NCI-H345 treated with DMSO at 0.1 percent for 48 hours (cell line): ENCODE data around the gene RANBP9.

Source experiments
- DNase-seq: peaks from one replicate; lab custom pipeline; 2025; ENCODE audit not compliant: unreplicated experiment; lab: John Stamatoyannopoulos, UW

RANBP9 gene

DNA sequence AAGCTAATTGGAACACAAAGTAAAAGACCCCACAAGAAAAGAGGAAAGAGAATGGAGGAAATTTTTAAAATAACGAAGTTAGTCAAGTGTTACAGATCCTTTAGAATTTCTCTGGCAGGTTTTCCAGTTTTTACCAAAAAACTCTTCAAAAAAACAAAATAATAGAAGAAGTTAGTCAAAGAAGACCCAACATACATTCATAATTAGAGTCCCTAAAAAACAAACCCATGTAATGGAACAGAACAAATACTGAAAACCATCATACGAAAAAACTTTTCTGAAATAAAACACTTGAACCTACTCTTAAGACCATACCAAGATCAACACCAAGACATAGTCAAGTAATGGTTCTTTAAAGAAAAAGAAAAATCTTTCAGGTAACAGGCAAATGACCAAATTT is 31.6 kb downstream of the RANBP9 start:
- no peak for DNase-seq

- DNase-seq: no peak
Measured at GRCh38 chr6:13678255-13678983, 33.2 kb downstream of the RANBP9 start.

DNA sequence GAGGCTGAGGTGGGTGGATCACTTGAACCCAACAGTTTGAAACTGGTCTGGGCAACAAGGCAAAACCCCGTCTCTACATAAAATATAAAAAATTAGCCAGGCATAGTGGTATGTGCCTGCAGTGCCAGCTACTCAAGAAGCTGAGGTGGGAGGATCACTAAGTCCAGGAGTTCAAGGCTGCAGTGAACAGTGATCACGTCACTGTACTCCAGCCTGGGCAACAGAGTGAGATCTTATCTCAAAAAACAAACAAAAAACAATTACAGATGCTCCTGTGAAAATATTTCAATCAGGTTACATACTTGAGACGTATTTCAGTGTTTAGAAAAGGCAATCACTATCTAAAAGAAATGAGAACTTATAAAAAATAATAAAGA is 33.8 kb downstream of the RANBP9 start:
- no peak for DNase-seq

DNA sequence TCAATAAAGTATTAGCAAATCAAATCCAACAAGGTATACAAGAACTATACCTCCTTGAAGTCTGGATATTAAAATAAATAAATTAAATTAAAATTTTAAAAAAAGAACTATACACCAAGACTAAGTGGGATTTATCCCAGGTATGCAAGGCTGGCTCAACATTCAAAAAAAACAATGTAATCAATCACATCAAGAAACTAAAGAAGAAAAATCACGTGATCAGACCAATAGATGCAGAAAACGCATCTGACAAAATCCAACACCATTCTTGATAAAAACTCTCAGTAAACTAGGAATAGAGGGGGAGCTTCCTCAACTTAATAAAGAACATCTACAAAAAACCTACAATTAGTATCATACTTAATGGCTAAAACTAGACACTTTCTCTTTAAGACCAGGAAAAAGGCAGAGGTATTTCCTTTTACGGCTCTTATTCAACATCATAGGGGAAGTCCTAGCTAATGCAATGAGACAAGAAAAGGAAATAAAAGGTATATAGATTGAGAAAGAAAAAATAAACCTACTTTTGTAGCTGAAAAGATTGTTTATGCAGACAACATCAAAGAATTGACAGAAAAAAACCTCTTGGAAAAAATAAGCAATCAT is 35.0 kb downstream of the RANBP9 start:
- no peak for DNase-seq

DNA sequence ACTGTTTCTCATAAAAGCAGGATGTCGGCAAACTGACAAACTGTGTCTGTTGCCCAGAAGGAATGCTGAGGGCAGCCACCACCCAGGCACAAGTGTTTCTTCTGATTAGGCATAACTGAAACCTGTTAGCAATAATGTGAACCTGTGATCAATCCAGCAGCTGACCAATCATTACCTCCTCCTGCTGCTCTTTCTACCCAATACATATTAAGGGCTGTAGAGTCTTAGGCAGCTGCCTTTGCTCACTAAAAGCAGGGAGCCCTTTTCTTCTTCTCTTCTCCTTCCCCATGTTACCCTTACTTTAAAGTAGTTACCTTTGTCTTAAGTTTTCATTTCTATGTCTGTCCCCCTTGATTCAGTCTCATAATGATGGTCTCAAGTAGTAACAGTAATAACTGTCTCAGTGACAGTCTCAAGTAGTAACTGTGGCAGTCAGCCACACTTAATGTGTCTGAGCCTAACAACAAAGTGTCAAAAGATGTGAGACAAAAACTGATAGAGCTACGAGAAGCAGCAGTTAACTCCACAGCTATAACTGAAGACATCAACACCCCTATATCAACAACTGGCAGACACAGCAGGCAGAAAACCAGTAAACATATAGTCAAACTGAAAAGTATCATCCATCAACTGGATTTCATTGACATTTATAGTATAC is 37.0 kb downstream of the RANBP9 start:
- DNase-seq: no peak

DNA sequence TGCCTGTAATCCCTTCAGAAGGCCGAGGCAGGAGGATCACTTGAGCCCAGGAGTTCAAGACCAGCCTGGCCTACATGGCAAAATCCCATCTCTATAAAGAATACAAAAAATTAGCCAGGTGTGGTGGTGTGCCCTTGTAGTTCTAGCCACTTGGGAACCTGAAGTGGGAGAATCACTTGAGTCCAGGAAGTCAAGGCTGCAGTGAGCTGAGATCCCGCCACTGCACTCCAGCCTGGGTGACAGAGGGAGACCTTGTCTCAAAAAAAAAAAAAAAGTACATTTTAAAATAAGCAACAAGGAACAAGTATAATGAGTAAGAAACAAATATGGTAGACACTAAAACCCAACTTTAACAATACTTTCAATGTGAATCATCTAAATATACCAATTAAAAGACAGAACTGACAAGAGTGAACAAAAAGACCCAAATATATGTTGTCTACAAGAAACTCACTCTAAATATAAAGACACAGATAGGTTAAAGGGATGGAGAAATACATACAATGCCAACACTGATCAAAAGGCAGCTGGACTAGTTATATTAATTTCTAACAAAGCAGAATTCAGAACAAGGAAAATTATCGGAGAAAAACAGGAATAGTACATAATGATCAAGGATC is 37.7 kb downstream of the RANBP9 start:
- DNase-seq: no peak

GRCh38 chr6:13673368-13673767 is 38.3 kb downstream of the RANBP9 start:
- DNase-seq: no peak

DNA sequence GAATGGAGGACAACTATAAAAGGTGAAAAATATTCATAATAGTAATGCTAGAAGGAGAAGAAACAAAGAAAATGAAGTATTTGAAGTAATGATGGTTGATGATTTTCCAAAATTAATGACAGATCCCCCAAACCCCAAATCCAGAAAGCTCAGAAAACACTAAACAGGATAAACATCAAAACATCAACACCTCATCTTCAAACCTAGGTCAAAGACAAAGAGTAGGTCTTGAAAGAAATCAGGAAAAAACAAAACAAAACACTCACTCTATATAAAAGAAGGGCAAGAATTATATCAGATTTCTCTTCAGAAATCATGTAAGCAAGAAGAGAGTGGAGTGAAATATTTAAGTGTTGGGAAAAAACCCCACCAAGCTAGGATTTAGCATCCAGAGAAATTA is 38.7 kb downstream of the RANBP9 start:
- DNase-seq: no peak

DNA sequence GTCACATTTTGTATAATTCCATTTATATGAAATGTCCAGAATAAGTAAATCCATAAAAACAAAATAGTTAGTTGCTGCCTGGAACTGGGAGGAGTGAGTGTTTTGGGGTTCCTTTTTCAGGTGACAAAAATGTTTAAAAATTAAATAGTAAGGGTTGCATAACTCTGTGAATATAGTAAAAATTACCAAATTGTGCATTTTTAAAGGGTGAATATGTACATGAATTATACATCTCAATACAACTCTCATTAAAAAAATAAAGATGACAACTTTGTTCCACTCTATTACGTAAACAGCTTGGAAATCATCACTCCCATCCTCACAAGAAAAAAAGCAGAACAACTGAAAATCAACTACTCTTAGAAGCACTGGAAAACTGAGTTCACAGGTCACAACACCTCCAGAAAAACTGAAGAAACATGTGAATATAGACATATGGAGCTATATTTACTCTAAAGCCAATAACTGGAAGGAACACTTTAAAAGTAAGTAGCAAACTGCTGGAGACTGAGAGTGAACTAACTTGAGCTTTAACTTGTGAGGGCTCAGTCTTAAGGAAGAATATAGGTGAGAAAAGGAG is 40.0 kb downstream of the RANBP9 start:
- no peak for DNase-seq

GRCh38 chr6:13669476-13669875 is 42.2 kb downstream of the RANBP9 start:
- DNase-seq: no peak

GRCh38 chr6:13668291-13668928 is 43.2 kb downstream of the RANBP9 start:
- DNase-seq: no peak

- no peak for DNase-seq
Measured at GRCh38 chr6:13667655-13668054, 44.0 kb downstream of the RANBP9 start.

DNA sequence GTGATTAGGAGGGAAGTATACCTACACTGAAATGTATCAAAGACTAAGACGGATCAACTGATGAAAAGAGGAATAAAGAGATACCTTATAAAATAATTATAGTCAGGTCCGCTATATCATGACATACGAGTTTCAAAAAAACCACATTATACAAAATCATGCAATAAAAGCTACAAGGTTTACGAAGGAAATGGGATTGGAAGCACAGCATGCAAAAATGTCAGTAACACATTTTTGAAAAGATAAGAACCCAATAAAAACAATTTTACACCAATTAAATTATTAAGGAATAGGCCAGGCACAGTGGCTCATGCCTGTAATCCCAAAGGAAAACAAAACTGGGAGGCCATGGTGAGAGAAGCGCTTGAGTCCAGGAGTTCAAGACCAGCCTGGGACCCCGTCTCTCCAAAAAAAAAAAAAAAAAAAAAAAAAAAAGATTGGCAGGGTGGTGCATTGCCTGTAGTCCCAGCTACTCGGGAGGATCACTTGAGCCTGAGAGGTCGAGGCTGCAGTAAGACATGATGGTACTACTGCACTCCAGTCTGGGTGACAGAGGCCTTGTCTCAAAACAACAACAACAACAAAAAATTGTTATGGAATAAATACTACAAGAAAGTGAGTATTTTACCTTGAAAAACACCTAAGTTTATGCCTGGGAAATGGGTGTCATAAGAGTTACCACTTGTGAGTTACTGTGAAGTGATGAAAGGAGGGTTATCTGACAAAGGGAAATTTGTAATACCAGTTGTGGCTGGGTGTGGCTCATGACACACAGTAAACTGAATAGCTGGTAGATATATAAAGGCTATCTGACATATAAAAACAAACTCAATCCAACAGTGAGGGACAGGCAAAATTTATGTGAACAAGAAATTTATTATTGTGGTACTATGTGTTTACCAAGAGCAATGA is 45.2 kb downstream of the RANBP9 start:
- DNase-seq: no peak

- no peak for DNase-seq
Measured at GRCh38 chr6:13664703-13665352, 46.8 kb downstream of the RANBP9 start.

- no peak for DNase-seq
Measured at GRCh38 chr6:13663986-13664385, 47.6 kb downstream of the RANBP9 start.

DNA sequence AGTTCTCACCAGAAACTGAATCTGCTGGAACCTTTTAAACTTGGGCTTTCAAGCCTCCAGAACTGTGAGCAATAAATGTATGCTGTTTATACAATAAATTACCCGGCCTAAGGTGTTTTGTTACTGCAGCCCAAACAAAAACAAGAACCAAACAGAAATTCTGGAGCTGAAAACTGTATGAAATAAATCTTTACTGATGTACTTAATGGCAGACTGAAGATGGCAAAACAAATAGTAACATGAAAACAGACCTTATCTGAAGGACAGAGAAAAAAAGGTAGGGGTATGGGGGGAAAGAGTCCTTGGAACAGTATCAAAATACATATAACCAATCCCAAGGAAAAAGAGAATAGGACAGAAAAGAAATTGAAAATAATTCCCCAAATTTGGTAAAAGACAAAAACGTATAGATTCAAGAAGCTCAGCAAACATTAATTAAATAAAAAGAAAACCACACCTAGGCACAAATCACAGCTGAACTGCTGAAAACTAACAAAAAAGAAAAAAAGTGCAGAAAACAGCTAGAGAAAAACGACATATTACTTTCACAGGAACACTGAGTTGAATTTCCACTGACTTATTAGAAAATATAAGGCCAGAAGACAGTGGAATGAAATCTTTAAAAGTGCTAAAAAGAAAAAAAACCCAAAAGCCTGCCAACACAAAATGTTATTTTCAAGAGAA is 48.8 kb downstream of the RANBP9 start:
- no peak for DNase-seq

DNA sequence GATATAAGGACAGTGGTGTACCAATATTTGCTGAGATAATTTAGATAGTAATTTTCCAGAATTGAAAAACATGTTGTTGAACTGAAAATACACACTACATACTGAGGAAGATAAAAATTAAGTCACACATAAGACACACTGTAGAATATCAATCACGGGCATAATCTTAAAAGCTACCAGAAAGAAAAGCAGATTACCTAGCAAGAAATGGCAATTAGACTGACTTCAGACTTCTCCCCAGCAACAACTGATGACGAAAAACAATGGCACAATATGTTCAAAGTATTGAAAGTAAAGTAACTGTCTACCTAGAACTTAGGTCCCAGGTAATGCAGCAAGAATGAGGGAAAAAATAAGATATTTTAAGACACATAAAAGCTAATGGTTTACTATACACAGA is 50.0 kb downstream of the RANBP9 start:
- DNase-seq: no peak

DNA sequence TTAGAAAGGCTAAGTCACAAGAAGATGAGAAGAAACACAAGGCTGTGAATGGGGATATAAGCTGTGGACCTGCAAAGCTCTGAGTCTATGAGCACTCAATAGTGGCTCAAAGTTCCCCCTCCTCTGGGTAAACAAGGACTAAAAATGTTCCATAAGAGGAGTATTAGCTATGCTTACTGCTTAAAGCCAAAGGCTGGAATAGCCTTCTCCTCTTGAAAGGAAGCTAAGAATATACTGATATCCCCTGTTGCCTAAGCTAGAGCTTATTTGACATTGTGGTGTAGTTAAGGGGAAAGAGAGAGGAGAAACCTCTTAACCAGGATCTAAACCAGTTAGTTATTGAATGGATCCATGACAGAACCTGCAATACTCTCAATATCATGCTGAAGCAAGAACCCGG is 50.7 kb downstream of the RANBP9 start:
- no peak for DNase-seq

DNA sequence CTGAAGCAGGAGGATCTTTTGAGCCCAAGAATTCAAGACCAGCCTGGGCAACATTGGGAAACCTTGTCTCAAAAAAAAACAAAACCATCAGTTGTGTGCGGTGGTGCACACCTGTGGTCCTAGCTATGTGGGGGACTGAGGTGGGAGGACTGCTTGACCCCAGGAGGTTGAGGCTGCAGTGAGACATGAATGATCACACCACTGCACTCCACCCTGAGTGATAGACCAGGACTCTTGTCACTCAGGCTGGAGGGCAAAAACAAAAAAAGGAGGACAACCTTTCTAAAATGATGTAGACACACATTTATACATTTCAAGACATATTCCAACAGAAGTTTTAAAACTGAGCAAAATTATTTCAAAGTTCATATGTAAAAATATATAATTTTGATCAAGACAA is 51.4 kb downstream of the RANBP9 start:
- no peak for DNase-seq
